Measurements from ENCODE around the gene ALDH2.

DNA sequence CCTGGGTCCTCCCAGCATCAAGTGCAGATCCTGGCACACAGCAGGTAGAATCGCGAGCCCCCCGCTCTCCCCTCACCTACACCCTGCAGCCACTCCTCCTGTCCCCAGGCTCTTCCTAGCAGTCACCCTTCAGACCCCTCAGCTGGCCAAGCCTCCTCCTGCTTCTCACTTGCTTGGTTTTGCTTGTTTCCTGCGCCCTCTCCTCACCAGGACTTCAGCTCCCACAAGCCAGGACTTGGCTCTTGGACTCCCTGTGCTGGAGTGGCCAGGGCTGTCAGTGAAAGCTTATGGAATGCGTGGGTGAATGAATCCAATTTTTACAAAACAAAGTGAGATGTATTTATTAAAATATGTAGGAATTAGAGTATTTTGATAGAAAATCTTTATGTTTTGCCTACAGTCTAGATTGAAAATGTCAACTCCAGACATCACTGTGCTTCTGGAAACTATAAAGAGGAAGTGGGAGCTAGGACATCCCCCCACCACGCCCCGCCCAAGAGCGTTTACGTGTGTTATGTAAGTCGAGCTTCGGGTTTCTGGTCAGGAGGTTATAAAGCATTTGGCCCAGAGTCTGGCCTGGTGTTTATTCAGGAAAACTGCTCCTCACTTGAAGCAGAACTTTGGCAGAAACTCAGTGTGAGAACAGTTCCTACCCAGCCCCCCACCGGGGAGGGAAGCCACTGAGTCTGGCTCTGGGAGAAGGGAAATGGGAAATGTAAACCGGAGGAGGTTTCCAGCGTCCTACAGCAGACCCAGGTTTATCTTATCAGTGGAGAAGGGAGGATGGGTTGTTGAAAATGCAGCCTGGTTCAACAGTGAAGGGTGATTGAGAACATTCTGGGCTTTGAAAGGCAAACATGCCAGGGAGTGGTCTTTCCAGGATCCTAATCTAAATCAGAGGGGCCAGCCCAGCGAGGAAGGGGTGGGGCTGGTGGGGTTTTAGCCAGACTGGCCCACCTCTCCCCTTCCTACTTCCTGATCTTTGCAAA lies 8.8 kb downstream of the ALDH2 start:
- TF ChIP-seq POLR2A (IDR thresholded peaks at IDR 0.05; ENCODE audit: low read depth, low read length), result peak; percentile 62
- TF ChIP-seq SIX5 (IDR thresholded peaks at IDR 0.05; ENCODE audit: low read depth, low read length, severe bottlenecking), result no peak
- no peak for TF ChIP-seq EZH2 (IDR thresholded peaks at IDR 0.05; ENCODE audit: borderline replicate concordance, control insufficient read depth, low read depth, low read length)
- peak; percentile 51; the same call in 1 of the 2 replicates for TF ChIP-seq CBFB (IDR thresholded peaks at IDR 0.05; ENCODE audit: low read depth)
- TF ChIP-seq TAF1 (IDR thresholded peaks at IDR 0.05; ENCODE audit: borderline replicate concordance, low read depth, low read length), result no peak
- no peak for TF ChIP-seq SMC3 (IDR thresholded peaks at IDR 0.05; ENCODE audit: borderline replicate concordance, low read length)
- no peak for TF ChIP-seq CTCF (IDR thresholded peaks at IDR 0.05 in 2 of 3, conservative IDR thresholded peaks at IDR 0.05 in 1 of 3; ENCODE audit: control insufficient read depth in 2 of 3, extremely low read depth in 1 of 3, insufficient read depth in 1 of 3, low read depth in 3 of 3, low read length in 3 of 3)
- TF ChIP-seq PKNOX1 (IDR thresholded peaks at IDR 0.05), result peak; percentile 62
- no peak for TF ChIP-seq ZNF274 (IDR thresholded peaks at IDR 0.05; ENCODE audit: insufficient read depth, insufficient read length)
- 0 out of 3 replicates have a peak, but pooled peaks of 1 of the 2 experiments have one; percentile 2 for TF ChIP-seq EGR1 (IDR thresholded peaks at IDR 0.05; ENCODE audit: borderline replicate concordance in 1 of 2, low read depth in 2 of 2, low read length in 2 of 2)

Data from GM12878 (cell line).